Duodenal mucosa (tissue), 2 donors: ENCODE results near the gene PRR29.
"Not testable (repeated sequence)": the region's sequence is repeated elsewhere in the genome, so short reads cannot be mapped to it uniquely, and the experiment has no call there.

Source experiments
- H3K27ac ChIP-seq: one replicate; pipeline ENCODE4 v1.7.0; 2013; ENCODE audit warnings: low read depth, low read length
- H3K27me3 ChIP-seq, 2 donors: one replicate each; pipeline ENCODE4 v1.7.0; 2013; ENCODE audit warnings: low read length in 2 of 2, control low read depth in 1 of 2; ENCODE audit not compliant: insufficient read depth in 2 of 2, control insufficient read depth in 1 of 2
- H3K36me3 ChIP-seq, 2 donors: one replicate each; pipeline ENCODE4 v1.7.0; 2013; ENCODE audit warnings: low read length in 2 of 2, control low read depth in 1 of 2; ENCODE audit not compliant: insufficient read depth in 2 of 2, control insufficient read depth in 1 of 2
- H3K4me1 ChIP-seq, 2 donors: one replicate each; pipeline ENCODE4 v1.7.0; 2013; ENCODE audit warnings: low read length in 2 of 2, control low read depth in 1 of 2; ENCODE audit not compliant: insufficient read depth in 2 of 2, control insufficient read depth in 1 of 2
- H3K4me3 ChIP-seq, 2 donors: one replicate each; pipeline ENCODE4 v1.7.0; 2013; ENCODE audit warnings: low read length in 2 of 2, low read depth in 1 of 2
- H3K9ac ChIP-seq, 2 donors: one replicate each; pipeline ENCODE4 v1.7.0; 2013; ENCODE audit warnings: low read length in 2 of 2, low read depth in 1 of 2
- H3K9me3 ChIP-seq, 2 donors: one replicate each; pipeline ENCODE4 v1.7.0; 2013; ENCODE audit warnings: low read length in 2 of 2, control low read depth in 1 of 2; ENCODE audit not compliant: control insufficient read depth in 1 of 2

The PRR29 gene

GRCh38 chr17:64004903-64005733, 7.0 kb downstream of the PRR29 start:
- Histone ChIP-seq H3K9ac (peak overlapping the region; percentile 28 to 33), H3K27me3 (no peaks in the 10 kb centered on the region), H3K27ac (no peak overlapping the region), H3K9me3 (no peaks in the 10 kb centered on the region), H3K36me3 (peaks cover 0 to 3% of the 10 kb centered on the region in 2 donors), H3K4me1 (peaks cover 19 to 41% of the 10 kb centered on the region in 2 donors), H3K4me3 (no peak overlapping the region)

GRCh38 chr17:64005734-64006167, 7.6 kb downstream of the PRR29 start:
- no peak overlapping the region for H3K4me3 ChIP-seq
- peak overlapping the region; percentile 28 to 33 for H3K9ac ChIP-seq
- H3K27ac ChIP-seq = no peak overlapping the region
- H3K36me3 ChIP-seq = peaks cover 0 to 3% of the 10 kb centered on the region in 2 donors
- no peaks in the 10 kb centered on the region for H3K9me3 ChIP-seq
- H3K4me1 ChIP-seq = peaks cover 19 to 41% of the 10 kb centered on the region in 2 donors
- H3K27me3 ChIP-seq = no peaks in the 10 kb centered on the region

- no peak overlapping the region for H3K9ac ChIP-seq
- no peak overlapping the region for H3K27ac ChIP-seq
- H3K4me3 ChIP-seq = no peak overlapping the region
These were observed 8.4 kb downstream of the PRR29 start for GRCh38 chr17:64006361-64007088.

GRCh38 chr17:64007089-64007837, 9.1 kb downstream of the PRR29 start:
- H3K4me3 ChIP-seq = not testable (repeated sequence)

More at GRCh38 chr17:64006361-64007088, 8.4 kb downstream of the PRR29 start:
- peaks cover 19 to 41% of the 10 kb centered on the region in 2 donors for H3K4me1 ChIP-seq
- no peaks in the 10 kb centered on the region for H3K27me3 ChIP-seq
- H3K9me3 ChIP-seq = no peaks in the 10 kb centered on the region
- H3K36me3 ChIP-seq = peaks cover 0 to 3% of the 10 kb centered on the region in 2 donors

GRCh38 chr17:64007838-64008282, 9.7 kb downstream of the PRR29 start:
- Histone ChIP-seq H3K36me3 (peaks cover 0 to 3% of the 10 kb centered on the region in 2 donors), H3K9me3 (no peaks in the 10 kb centered on the region), H3K9ac (no peak overlapping the region), H3K27ac (no peak overlapping the region), H3K4me3 (no peak overlapping the region), H3K4me1 (peaks cover 19 to 41% of the 10 kb centered on the region in 2 donors), H3K27me3 (no peaks in the 10 kb centered on the region)

More at GRCh38 chr17:64007089-64007837, 9.1 kb downstream of the PRR29 start:
- not testable (repeated sequence) for H3K9ac ChIP-seq, H3K27me3 ChIP-seq, H3K9me3 ChIP-seq, H3K27ac ChIP-seq, H3K36me3 ChIP-seq
- peaks cover 19 to 41% of the 10 kb centered on the region in 2 donors for H3K4me1 ChIP-seq

GRCh38 chr17:64008346-64008745, 10.2 kb downstream of the PRR29 start:
- no peaks in the 10 kb centered on the region for H3K9me3 ChIP-seq
- no peak overlapping the region for H3K9ac ChIP-seq
- H3K27me3 ChIP-seq = no peaks in the 10 kb centered on the region
- no peak overlapping the region for H3K4me3 ChIP-seq
- no peaks in the 10 kb centered on the region for H3K36me3 ChIP-seq
- peaks cover 19 to 41% of the 10 kb centered on the region in 2 donors for H3K4me1 ChIP-seq
- H3K27ac ChIP-seq = no peak overlapping the region

GRCh38 chr17:64008830-64009229, 10.7 kb downstream of the PRR29 start:
- Histone ChIP-seq H3K36me3 (no peaks in the 10 kb centered on the region), H3K27ac (no peak overlapping the region), H3K27me3 (no peaks in the 10 kb centered on the region), H3K9ac (no peak overlapping the region), H3K4me3 (no peak overlapping the region), H3K9me3 (no peaks in the 10 kb centered on the region), H3K4me1 (peaks cover 19 to 41% of the 10 kb centered on the region in 2 donors)

GRCh38 chr17:64009571-64010402, 11.6 kb downstream of the PRR29 start:
- no peaks in the 10 kb centered on the region for H3K9me3 ChIP-seq
- H3K27me3 ChIP-seq = no peaks in the 10 kb centered on the region
- no peak overlapping the region for H3K9ac ChIP-seq
- no peaks in the 10 kb centered on the region for H3K36me3 ChIP-seq
- no peak overlapping the region for H3K27ac ChIP-seq
- H3K4me3 ChIP-seq = no peak overlapping the region
- H3K4me1 ChIP-seq = peaks cover 19 to 41% of the 10 kb centered on the region in 2 donors

- H3K4me1 ChIP-seq = peaks cover 0 to 21% of the 10 kb centered on the region in 2 donors
These were observed 17.3 kb downstream of the PRR29 start for GRCh38 chr17:64015447-64015846.

More at GRCh38 chr17:64015447-64015846, 17.3 kb downstream of the PRR29 start:
- H3K9me3 ChIP-seq = no peaks in the 10 kb centered on the region
- no peak overlapping the region for H3K9ac ChIP-seq
- no peaks in the 10 kb centered on the region for H3K36me3 ChIP-seq
- no peaks in the 10 kb centered on the region for H3K27me3 ChIP-seq
- H3K27ac ChIP-seq = no peak overlapping the region
- H3K4me3 ChIP-seq = no peak overlapping the region
